ENCODE measurements around the gene FECH.
"Not testable (repeated sequence)": the region's sequence is repeated elsewhere in the genome, so short reads cannot be mapped to it uniquely, and the experiment has no call there.

FECH gene

GRCh38 chr18:57533006-57533867 lies 53.3 kb downstream of the FECH start:
- DNase-seq (ENCODE audit: low read depth, low spot score): peak; percentile 68

- no peak for DNase-seq (ENCODE audit: low read depth, low spot score)
Observed at GRCh38 chr18:57529151-57529550, 57.4 kb downstream of the FECH start.

GRCh38 chr18:57527556-57528229 lies 58.8 kb downstream of the FECH start:
- peak; percentile 27 for DNase-seq (ENCODE audit: low read depth, low spot score)

GRCh38 chr18:57523171-57523956 lies 63.1 kb downstream of the FECH start:
- DNase-seq (ENCODE audit: low read depth, low spot score): no peak

- DNase-seq (ENCODE audit: low read depth, low spot score): not testable (repeated sequence)
Observed at GRCh38 chr18:57522348-57522747, 64.2 kb downstream of the FECH start.

DNA sequence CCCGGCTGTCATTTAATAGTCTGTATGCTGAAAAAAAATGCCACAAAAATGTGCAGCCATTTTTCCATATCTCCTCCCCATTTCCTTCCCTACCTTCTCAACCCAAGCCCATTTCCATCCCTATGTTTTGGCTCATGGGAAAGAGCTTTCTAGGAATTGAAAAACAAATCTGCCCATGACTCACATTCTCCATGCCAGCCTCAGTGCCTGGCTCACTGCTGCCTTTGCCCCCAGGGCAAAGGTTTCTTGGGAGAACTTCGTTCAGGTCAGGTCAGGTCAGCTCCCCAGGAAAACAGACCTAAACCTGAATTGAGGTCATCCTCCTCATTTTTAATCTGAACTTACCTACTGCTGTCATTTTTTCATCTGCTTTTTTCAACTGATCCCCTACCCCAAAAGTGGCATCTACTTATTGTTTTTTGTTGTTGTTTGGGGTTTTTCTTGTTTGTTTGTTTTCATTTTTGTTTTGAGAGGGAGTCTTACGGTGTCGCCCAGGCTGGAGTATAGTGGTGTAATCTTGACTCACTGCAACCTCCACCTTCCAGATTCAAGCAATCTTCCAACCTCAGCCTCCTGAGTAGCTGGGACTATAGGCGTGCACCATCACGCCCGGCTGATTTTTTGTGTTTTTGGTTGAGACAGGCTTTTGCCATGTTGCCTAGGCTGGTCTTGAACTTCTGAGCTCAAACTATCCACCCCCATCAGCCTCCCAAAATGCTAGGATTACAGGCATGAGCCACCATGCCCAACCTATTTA lies 66.7 kb downstream of the FECH start:
- peak; percentile 30 for DNase-seq (ENCODE audit: low read depth, low spot score)

DNA sequence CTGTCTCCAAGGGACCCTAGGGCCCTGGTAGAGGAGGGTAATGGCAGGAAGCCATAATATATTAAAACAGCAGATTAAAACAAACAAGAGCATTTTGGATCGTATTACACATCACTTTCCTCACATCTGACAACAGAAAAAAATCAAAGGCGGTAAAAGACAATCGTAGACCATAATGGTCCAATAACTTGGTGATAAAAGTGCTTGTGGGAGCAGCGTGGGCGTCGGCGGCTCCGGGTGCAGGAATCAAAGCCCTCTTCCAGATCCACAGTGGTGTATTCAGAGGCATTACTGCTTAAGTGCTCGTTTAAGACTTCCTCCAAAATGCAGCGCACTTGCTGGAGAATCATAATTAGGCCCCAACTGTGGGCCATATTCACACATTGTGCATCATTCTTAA lies 68.0 kb downstream of the FECH start:
- DNase-seq (ENCODE audit: low read depth, low spot score): no peak

GRCh38 chr18:57516056-57516455 lies 70.4 kb downstream of the FECH start:
- no peak for DNase-seq (ENCODE audit: low read depth, low spot score)

GRCh38 chr18:57505231-57505630 lies 81.3 kb downstream of the FECH start:
- no peak for DNase-seq (ENCODE audit: low read depth, low spot score)

GRCh38 chr18:57502624-57503023 lies 83.9 kb downstream of the FECH start:
- no peak for DNase-seq (ENCODE audit: low read depth, low spot score)

GRCh38 chr18:57498682-57499256 lies 87.7 kb downstream of the FECH start:
- no peak for DNase-seq (ENCODE audit: low read depth, low spot score)
